ENCODE measurements around the gene TNRC6B.
"Not testable (repeated sequence)": the region's sequence is repeated elsewhere in the genome, so short reads cannot be mapped to it uniquely, and the experiment has no call there.

The TNRC6B gene

DNA sequence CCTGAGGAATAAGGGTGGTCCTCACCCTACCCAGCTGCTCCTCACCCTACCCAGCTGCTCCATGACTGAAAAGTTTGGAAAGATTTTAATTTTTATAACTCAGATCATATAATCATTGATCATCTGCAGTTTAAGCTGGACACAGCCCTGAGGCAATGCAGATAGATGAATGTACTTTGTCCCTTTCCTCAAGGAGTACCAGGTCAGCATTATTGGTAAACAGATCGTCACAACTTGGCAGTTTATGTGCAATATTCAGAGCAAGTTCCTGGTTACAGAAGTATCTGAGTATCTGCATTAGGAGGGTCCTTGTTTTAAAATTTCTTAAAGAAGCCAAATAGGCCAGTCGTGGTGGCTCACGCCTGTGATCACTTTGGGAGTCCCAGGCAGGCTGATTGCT is 3.6 kb downstream of the TNRC6B start:
- no peak for DNase-seq
- in situ Hi-C loops (cut with HindIII; ENCODE audit: low pct_ligation_motif_present, low pct_unique_long_range_greater_than_20kb, low sequenced_read_pairs), result no loop called here

DNA sequence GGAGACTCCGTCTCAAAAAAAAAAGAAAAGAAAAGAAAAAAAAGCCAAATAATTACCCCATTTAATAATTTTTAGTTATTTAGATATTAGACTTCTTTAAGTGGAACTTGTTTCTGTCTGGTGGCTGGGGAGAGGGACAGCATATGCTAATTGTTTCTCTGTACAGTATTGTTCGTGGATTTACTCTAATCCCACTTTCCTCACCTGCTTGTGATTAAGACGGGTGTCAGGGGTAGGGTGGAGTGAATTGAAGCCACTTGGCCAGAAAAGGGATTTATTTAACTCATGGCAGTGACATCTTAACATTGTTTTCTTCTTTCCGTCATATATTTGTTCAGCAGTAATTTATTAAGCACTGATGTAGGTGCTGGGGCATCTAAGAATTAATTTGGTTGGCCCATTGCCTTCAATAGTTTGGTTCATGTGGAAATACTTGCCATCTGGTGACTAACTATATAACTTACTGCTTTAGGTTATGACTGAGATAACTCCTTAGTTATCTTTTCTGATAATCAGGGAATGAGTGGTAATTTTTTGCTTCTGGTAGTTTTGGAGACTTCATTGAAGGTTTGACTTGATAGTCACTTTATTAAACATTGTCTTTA is 4.6 kb downstream of the TNRC6B start:
- DNase-seq, result no peak
- in situ Hi-C loops (cut with HindIII; ENCODE audit: low pct_ligation_motif_present, low pct_unique_long_range_greater_than_20kb, low sequenced_read_pairs), result no loop called here

DNA sequence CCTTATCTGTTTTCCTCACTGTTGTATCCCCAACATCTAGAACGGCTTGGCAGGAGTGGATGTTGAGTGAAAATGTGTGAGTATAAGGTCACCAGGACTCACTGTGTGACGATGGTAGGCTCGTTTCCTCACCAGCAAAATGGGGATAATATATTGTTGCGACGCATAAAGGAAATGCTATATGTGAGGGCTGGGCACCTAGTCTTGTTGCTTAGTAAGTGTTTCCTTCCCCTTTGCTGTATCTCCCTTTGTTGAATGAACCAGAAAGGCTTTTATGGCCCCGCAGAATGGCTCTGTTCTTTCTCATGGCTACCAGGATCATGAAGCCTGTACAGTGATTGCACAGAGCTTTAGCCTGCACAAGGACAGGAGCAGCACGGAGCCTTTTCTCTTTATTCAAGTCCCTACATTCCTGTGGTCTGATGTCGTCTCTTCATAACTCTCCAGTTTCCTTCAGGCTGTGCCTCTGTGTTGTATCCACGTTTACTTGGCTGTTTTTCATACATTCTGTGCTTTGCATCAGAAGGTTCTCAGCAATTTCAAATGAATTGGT is 5.4 kb downstream of the TNRC6B start:
- in situ Hi-C loops (cut with HindIII; ENCODE audit: low pct_ligation_motif_present, low pct_unique_long_range_greater_than_20kb, low sequenced_read_pairs), result no loop called here
- peak; percentile 43 for DNase-seq

DNA sequence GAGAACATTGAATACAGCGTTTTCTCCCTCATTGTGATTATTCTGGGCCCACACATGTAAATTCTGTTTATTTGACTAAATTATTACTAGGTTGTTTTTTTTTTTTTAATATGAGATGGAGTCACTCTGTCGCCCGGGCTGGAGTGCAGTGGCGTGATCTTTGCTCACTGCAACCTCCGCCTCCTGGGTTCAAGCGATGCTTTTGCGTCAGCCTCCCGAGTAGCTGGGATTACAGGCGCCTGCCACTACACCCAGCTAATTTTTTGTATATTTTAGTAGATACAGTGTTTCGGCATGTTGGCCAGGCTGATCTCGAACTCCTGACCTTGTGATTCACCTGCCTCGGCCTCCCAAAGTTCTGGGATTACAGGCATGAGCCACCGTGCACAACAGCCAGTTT is 5.9 kb downstream of the TNRC6B start:
- DNase-seq; in situ Hi-C loops (cut with HindIII; ENCODE audit: low pct_ligation_motif_present, low pct_unique_long_range_greater_than_20kb, low sequenced_read_pairs): not testable (repeated sequence)

DNA sequence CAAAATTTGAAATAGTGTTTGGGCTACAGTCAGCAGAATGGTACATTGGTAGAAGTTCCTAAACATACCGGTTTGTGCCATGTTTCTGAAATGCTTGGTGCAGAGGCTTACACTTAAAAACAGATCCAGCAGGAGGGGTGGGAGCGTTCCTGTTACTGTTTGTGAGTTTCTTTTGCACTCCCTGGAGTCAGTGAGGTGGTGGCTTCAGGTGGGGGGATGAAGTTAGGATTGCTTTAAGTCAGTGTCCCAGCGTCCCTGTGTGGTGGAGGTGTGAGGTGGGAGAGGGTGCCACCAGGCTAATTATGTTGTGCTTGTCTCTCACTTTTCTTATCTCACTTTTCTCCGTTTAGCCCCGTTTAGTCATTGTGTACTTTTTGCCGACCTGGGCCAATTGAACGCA is 9.7 kb downstream of the TNRC6B start:
- in situ Hi-C loops (cut with HindIII; ENCODE audit: low pct_ligation_motif_present, low pct_unique_long_range_greater_than_20kb, low sequenced_read_pairs), result no loop called here
- DNase-seq, result no peak

DNA sequence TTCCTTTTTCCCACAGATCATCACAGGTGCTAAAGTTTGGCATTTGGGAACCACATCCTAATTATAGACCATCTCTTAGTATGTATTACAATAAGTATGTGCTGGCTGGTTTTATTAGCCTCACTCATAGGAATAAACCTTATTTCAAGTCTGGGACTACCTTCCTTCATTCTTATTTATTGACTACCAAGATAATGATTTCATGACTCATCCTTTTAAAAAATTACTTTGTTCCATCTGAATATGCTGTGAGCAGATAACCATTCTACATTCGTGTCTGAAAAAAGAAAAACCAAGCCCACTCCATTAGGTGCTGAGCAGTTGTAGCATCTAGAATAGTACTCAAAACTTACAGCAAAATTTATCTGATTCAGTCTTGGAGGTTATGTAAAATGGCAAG is 12.3 kb downstream of the TNRC6B start:
- no peak for DNase-seq
- in situ Hi-C loops (cut with HindIII; ENCODE audit: low pct_ligation_motif_present, low pct_unique_long_range_greater_than_20kb, low sequenced_read_pairs), result no loop called here

DNA sequence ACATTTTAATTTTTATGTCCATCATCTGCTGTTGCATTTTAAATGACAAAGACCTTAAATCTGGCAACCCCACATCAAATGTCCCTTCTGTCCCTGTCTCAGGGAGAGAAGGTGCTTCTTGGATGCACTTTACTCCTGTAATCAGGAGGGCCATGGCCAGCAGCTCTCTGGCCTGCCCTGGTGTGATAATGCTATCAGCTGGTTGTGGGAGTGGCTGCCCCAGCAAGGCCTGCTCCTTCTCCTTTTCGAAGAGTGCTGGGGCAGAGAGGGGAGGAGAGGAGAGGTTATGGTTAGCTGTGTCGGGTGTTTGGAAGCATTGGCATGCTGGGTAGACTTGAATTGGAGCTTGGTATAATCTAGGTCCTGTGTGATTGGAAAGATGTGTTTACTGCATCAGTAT is 12.8 kb downstream of the TNRC6B start:
- DNase-seq, result no peak
- in situ Hi-C loops (cut with HindIII; ENCODE audit: low pct_ligation_motif_present, low pct_unique_long_range_greater_than_20kb, low sequenced_read_pairs), result no loop called here

DNA sequence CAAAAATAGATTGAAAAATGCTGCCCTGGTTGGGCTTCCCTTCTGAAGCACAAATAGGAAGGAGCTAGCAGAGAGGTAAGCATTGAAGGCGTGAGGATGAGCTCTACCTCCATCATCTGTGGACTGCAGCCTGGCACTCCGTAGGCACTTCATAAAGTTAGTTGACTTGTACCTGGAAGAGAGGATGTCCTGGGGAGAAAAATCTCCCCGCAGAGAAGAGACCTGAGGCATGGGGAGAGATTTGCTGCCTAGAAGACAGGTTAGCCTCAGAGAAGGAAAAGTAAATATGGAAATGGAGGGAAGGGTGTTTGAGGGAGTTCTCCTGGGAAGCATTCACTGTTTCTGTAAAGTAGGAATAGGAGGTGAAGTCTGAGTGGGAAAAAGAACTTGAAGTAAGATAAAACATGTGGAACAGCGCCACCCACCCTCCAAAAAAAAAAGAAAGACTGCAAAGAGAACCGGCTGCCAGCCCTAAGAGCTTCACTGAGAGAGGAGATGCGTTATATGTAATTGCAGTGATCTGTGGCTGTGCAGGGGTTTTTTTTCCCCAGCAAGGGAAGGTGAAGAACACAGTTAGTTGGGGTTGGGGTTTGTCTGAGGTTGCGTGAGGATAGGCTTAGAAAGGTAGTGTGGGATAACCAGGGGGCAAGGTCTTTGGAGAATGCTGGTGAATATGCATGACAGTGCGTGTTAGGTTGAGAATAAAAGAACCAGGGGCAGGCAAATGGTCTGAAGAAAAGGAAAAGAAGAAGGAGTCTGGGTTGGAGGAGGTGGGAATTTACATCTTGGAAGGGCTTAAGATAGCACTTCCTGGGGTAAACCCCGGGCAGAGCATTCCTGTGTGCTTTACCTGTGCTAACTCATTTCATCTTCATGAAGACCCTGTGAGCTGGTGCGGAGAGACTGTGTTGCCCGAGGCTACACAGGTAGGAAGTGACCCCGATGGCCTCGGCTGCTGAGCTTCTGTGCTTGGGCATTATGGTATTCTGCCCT is 16.0 kb downstream of the TNRC6B start:
- in situ Hi-C loops (cut with HindIII; ENCODE audit: low pct_ligation_motif_present, low pct_unique_long_range_greater_than_20kb, low sequenced_read_pairs), result no loop called here
- DNase-seq, result no peak

DNA sequence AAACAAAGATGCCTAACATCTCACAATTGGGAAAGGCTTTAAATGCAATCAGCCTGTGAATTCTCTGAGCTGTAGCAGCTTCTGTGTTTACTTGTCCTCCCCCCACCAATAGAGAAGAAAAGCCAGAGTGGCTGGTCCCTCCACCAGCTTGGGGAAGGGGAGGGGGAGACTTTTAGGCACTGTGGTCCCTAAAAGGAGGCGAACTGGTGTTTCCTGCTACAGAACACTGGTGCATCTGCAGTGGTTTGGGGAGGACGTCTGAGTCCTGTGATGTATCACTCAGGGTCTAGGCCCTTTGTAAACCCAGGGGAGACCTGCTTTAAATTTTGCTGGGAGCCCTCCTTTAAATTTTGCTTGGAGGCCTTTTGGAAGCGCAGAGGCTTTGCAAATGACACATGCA is 16.9 kb downstream of the TNRC6B start:
- no peak for DNase-seq
- in situ Hi-C loops (cut with HindIII; ENCODE audit: low pct_ligation_motif_present, low pct_unique_long_range_greater_than_20kb, low sequenced_read_pairs), result no loop called here

DNA sequence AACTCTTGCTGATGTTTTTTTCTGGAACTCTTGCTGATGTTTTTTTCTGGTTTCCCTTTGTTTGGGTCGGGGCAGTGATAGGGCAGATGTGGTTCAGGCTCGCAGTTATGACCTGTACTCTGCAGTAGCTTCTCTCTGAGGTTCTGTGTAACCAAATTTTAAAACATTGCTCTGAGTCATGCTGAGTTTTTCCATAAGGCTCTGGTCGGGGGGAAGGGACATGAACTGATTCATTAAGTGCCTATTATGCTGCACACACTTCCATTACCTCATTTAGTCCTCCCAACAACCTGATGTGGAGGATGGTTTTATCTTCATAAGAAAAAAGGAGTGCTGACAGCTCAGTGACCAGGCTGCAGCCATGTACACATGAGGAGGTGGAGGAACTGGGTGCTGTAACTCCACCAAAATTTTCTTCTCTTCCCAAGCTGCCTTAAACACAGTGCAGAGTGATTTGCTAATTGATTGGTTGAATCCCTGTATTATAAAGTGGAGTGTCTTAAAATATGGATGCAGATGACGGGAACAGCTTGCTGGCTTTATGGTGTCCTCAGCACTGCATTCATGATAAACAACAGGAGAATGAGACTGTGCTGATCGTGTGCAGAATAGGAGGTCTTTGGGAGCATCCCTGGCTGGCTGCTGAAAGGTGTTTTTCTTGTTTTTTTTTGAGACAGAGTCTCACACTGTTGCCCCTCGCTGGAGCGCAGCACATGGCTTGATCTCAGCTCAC is 19.1 kb downstream of the TNRC6B start:
- in situ Hi-C loops (cut with HindIII; ENCODE audit: low pct_ligation_motif_present, low pct_unique_long_range_greater_than_20kb, low sequenced_read_pairs), result no loop called here
- DNase-seq, result peak; percentile 33

DNA sequence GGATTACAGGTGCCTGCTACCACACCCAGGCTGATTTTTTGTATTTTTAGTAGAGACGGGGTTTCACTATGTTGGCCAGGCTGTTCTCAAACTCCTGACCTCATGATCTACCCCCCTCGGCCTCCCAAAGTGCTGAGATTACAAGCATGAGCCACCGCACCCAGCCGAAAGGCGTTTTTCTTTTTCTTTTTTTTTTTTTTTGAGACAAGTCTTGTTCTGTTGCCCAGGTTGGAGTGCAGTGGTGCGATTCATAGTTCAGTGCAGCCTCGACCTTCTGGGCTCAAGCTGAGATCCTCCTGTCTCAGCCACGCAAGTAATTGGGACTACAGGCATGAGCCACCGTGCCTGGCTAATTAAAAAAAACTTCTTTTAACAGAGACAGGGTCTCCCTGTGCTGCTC is 19.7 kb downstream of the TNRC6B start:
- in situ Hi-C loops (cut with HindIII; ENCODE audit: low pct_ligation_motif_present, low pct_unique_long_range_greater_than_20kb, low sequenced_read_pairs); DNase-seq: not testable (repeated sequence)

DNA sequence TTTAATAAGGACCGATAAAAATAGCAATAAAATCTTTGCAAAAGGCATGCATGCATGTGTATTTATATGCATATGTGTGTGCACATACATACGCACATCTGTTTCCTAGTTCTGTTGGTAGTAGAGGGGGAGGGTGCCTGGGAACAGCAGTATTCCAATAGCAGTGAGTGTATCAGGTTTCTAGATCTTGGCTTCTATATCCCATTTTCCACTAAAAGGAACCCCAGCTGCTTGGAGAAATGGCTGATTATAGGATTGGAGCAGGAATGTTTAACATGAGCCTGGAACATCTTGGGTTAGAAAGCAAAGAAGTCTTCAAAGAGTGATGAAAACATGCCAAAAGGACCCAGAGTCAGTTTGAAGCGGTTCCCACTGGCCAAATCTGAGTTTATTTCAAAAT is 21.0 kb downstream of the TNRC6B start:
- in situ Hi-C loops (cut with HindIII; ENCODE audit: low pct_ligation_motif_present, low pct_unique_long_range_greater_than_20kb, low sequenced_read_pairs), result no loop called here
- no peak for DNase-seq

DNA sequence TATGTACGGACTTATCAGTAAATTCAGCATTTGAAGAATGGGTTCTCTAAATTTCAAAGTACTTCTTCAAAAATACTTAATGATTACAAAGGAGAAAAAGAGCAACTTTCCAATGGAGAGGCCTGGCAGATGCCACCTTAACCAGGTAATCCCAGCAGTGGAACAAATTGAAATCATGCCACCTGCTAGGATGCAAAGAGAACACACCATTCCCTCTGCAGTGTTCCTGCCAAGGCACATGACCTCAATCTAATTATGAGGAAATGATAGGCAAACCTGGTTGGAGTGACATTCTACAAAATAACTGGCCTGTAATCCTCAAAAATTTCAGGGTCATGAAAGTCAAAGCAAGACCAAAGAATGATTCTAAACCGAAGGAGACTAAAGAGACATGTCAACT is 21.5 kb downstream of the TNRC6B start:
- DNase-seq, result no peak
- in situ Hi-C loops (cut with HindIII; ENCODE audit: low pct_ligation_motif_present, low pct_unique_long_range_greater_than_20kb, low sequenced_read_pairs), result no loop called here

DNA sequence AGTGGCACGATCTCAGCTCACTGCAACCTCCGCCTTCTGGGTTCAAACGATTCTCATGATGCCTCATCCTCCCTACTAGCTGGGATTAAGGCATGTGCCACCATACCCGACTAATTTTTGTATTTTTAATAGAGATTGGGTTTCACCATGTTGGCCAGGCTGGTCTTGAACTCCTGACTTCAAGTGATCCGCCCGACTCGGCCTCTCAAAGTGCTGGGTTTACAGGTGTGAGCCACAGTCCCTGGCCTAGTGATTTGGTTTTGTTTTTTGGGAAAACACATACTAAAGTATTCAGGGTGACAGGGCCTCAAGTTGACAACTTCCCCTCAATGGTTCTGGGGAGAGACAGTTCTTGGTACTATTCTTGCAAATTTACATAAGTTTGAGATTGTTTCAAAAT is 22.1 kb downstream of the TNRC6B start:
- DNase-seq, result no peak
- in situ Hi-C loops (cut with HindIII; ENCODE audit: low pct_ligation_motif_present, low pct_unique_long_range_greater_than_20kb, low sequenced_read_pairs), result no loop called here

DNA sequence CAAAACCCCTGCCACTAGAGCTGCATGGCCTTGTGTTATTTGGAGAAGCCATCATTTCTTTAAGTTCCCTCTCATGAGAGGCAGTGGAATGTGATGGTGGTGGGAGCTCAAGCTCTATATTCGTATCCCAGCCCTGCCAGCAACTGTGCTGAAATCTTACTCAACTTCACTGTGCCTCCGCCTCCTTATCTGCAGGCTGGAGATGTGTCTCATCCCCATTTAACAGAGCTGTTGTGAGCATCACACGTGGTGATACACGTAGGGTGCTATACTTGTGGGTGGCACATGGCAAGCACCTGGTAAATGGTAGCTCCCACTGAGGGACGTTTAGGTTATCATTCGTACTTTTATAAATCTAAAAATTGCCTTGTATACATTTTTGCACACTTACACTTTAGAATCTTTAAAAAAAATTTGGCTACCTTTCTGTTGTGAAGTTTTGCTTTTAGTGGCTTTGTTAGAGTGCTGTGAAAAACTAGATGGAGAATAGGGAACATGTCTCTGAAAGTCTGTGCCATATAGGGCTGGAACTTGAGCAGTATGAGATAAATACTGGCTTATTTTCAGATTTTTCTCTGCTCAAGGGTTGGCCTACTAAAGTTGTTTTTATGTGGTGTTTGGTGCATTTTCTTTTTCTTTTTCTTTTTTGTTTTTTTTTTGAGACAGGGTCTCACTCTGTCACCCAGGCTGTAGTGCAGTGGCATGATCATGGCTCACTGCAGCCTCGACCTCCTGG is 23.2 kb downstream of the TNRC6B start:
- in situ Hi-C loops (cut with HindIII; ENCODE audit: low pct_ligation_motif_present, low pct_unique_long_range_greater_than_20kb, low sequenced_read_pairs), result no loop called here
- DNase-seq, result no peak

DNA sequence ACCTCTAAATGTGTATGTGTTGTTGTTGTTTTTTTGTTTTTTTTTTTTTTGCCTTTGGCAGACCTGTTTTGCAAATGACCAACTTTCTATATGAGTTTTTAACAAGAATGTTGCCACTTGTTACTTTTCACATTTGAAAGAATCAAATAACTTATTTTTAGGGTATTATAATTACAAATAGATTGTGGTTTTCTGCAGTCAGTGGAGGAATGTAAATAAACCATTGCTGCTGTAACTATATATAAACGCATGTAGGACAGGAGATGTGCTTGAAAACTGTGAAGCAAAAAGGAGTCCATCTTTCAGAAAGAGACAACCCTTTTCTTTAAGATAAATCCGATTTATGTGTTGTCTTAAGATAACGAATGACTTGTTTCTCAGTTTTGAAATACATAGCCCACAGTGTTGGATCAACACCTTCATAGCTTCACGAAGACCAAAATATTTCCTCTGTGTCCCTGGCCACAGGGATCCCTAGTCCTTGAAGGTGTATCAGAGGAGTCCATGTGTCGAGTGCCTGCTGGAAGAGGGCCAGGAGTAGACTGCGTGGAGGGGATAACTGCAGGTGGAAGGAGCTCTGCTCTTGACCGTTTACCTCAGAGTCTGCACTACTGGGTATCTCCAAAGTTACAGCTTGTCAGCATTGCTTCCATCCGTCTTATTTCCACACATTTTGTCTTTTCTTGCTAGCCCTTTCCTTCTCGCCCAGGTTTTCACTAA is 24.7 kb downstream of the TNRC6B start:
- in situ Hi-C loops (cut with HindIII; ENCODE audit: low pct_ligation_motif_present, low pct_unique_long_range_greater_than_20kb, low sequenced_read_pairs), result no loop called here
- no peak for DNase-seq

DNA sequence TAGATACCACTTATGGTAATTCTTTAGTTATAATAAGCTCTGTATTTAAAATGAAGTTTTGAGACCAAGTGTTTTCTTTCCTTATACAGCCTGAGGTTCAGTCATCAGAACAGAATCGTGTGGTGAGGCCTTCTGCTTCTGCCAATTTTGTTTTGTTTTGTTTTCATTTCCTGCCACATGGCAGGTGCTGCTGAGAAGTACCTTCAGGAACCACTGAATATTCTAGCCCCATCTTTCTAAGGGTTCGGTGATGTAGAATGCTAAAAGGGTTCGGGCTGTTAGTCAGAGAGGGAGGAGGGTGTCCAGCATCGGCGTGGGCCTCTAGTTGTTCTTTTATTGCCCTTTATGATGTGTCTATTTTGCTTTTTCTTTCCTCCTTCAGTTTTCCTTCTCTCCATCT is 25.8 kb downstream of the TNRC6B start:
- in situ Hi-C loops (cut with HindIII; ENCODE audit: low pct_ligation_motif_present, low pct_unique_long_range_greater_than_20kb, low sequenced_read_pairs), result no loop called here
- no peak for DNase-seq

All from ACHN (cell line).